ENCODE results near the gene SLC25A13.

SLC25A13 gene

DNA sequence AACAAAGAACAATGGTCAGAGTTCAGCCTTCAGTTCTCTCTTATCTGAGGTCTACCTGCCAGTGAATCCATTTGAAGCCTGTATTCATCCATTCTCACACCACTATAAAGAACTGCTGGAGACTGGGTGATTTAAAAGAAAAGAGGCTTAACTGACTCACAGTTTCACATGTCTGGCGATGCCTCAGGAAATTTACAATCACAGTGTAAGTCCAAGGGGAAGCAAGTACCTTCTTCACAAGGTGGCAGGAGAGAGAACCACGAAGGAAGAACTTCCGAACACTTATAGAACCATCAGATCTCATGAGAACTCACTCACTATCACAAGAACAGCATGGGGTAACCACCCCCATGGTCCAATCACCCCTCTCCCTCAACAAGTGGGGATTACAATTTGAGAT lies 33.0 kb upstream of the SLC25A13 start:
- TF ChIP-seq TAF1 (IDR thresholded peaks at IDR 0.05; ENCODE audit: borderline replicate concordance, insufficient read depth, low read length) (no peak), POLR2AphosphoS5 (IDR thresholded peaks at IDR 0.05; ENCODE audit: low read depth, low read length) (no peak), SIN3A (IDR thresholded peaks at IDR 0.05; ENCODE audit: borderline replicate concordance, insufficient read depth, low read length) (no peak), FOXP2 (optimal IDR thresholded peaks at IDR 0.05; ENCODE audit: borderline replicate concordance, extremely low read depth, extremely low read length, insufficient read depth) (no peak)
- TF ChIP-seq, protein P1, sequence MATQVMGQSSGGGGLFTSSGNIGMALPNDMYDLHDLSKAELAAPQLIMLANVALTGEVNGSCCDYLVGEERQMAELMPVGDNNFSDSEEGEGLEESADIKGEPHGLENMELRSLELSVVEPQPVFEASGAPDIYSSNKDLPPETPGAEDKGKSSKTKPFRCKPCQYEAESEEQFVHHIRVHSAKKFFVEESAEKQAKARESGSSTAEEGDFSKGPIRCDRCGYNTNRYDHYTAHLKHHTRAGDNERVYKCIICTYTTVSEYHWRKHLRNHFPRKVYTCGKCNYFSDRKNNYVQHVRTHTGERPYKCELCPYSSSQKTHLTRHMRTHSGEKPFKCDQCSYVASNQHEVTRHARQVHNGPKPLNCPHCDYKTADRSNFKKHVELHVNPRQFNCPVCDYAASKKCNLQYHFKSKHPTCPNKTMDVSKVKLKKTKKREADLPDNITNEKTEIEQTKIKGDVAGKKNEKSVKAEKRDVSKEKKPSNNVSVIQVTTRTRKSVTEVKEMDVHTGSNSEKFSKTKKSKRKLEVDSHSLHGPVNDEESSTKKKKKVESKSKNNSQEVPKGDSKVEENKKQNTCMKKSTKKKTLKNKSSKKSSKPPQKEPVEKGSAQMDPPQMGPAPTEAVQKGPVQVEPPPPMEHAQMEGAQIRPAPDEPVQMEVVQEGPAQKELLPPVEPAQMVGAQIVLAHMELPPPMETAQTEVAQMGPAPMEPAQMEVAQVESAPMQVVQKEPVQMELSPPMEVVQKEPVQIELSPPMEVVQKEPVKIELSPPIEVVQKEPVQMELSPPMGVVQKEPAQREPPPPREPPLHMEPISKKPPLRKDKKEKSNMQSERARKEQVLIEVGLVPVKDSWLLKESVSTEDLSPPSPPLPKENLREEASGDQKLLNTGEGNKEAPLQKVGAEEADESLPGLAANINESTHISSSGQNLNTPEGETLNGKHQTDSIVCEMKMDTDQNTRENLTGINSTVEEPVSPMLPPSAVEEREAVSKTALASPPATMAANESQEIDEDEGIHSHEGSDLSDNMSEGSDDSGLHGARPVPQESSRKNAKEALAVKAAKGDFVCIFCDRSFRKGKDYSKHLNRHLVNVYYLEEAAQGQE (IDR thresholded peaks at IDR 0.05; ENCODE audit: insufficient read depth in 1 of 2, low read depth in 2 of 2, low read length in 2 of 2) = no peak

DNA sequence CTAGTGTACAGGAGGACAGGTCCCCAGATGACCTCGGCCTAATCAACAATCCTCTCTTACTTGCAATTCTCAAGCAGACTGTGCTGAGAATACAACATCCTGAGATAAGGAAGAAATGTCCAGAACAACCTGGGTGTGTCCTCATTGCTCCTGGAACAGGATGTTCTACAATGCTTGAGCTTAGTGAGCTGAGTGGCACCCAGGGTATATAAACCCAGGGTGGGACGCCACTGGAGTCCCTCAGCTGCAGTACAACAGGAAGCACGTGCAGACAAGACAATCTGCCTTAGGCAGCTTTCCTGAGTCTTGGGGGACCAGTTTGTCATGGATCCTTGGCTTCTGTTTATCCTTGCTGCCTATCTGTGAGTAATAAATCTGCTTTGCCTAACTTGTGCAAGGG lies 27.7 kb upstream of the SLC25A13 start:
- TF ChIP-seq, protein P1 (IDR thresholded peaks at IDR 0.05; ENCODE audit: insufficient read depth in 1 of 2, low read depth in 2 of 2, low read length in 2 of 2) = no peak
- TF ChIP-seq POLR2AphosphoS5 (IDR thresholded peaks at IDR 0.05; ENCODE audit: low read depth, low read length) = no peak
- TF ChIP-seq TAF1 (IDR thresholded peaks at IDR 0.05; ENCODE audit: borderline replicate concordance, insufficient read depth, low read length) = no peak
- no peak for TF ChIP-seq FOXP2 (optimal IDR thresholded peaks at IDR 0.05; ENCODE audit: borderline replicate concordance, extremely low read depth, extremely low read length, insufficient read depth)
- no peak for TF ChIP-seq SIN3A (IDR thresholded peaks at IDR 0.05; ENCODE audit: borderline replicate concordance, insufficient read depth, low read length)

DNA sequence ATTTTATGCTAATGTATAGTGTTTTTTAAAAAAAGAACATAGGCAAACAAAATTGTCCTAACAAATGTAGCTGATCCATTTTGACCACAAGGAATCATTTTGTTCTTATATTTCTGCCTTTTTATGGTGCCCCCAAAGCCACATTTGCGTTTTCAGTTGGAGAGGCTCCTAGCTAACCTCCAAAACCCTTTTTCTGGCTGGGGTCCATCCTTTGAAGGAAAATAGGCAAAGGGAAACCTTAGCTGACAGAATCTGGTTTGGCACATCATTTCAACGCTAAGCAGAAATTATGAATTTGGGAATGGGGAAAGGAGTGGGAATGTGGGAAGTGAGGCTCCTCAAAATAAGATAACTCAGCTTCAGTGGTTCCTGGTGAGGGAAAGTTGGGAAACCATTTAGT lies 25.6 kb upstream of the SLC25A13 start:
- TF ChIP-seq SIN3A (IDR thresholded peaks at IDR 0.05; ENCODE audit: borderline replicate concordance, insufficient read depth, low read length) = no peak
- no peak for TF ChIP-seq POLR2AphosphoS5 (IDR thresholded peaks at IDR 0.05; ENCODE audit: low read depth, low read length)
- TF ChIP-seq TAF1 (IDR thresholded peaks at IDR 0.05; ENCODE audit: borderline replicate concordance, insufficient read depth, low read length) = no peak
- TF ChIP-seq, protein P1 (IDR thresholded peaks at IDR 0.05; ENCODE audit: insufficient read depth in 1 of 2, low read depth in 2 of 2, low read length in 2 of 2) = no peak

DNA sequence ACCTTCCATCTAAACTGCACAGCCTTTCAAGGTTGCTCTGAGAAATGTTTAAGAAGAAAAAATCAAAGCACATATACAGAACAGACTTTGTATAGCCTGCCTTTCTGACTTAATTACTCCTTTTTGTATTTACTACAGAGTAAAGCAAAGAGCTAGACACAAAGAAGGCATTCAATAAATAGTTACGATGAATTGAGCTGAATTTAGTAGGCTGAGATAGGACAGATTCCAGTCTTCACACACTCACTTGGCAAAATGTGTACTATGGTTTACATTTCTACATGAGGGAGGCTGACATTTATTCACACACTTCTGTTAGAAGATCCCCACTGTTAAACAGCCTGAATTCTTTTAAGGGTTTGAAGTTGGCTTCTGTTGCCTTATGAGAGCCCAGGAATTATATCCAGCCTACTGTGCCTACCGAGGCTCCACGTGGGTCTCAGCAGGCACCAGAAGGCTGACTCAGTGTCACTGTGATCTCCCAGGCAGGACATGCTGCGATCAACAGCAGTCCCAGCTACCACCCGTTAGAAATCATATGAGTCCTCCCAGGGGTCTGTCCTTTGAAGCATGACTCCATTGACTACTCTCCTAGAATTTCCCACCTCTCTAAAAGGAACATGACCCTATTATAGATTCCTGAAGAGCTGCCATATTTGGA lies 24.5 kb upstream of the SLC25A13 start:
- TF ChIP-seq FOXP2 (optimal IDR thresholded peaks at IDR 0.05; ENCODE audit: borderline replicate concordance, extremely low read depth, extremely low read length, insufficient read depth) = no peak
- no peak for TF ChIP-seq POLR2AphosphoS5 (IDR thresholded peaks at IDR 0.05; ENCODE audit: low read depth, low read length)
- TF ChIP-seq TAF1 (IDR thresholded peaks at IDR 0.05; ENCODE audit: borderline replicate concordance, insufficient read depth, low read length) = no peak
- TF ChIP-seq SIN3A (IDR thresholded peaks at IDR 0.05; ENCODE audit: borderline replicate concordance, insufficient read depth, low read length) = no peak
- TF ChIP-seq, protein P1 (IDR thresholded peaks at IDR 0.05; ENCODE audit: insufficient read depth in 1 of 2, low read depth in 2 of 2, low read length in 2 of 2) = no peak

All from PFSK-1 (cell line).